Adipocyte (in vitro differentiated cells): Measurements from ENCODE around the gene PLXNA1.

Experiments
- DNase-seq: peaks from one replicate; pipeline ENCODE4 v3.0.0-alpha.2; 2015; ENCODE audit warnings: low read depth
- H3K27me3 ChIP-seq: replicated peaks from 2 replicates; pipeline ENCODE4 v1.7.0; 2013; ENCODE audit warnings: mild to moderate bottlenecking, low read length, moderate library complexity; ENCODE audit not compliant: control insufficient read depth, insufficient read depth
- H3K36me3 ChIP-seq: 2 replicates; pipeline ENCODE4 v1.7.0; 2013; ENCODE audit warnings: low read length, mild to moderate bottlenecking, moderate library complexity; ENCODE audit not compliant: control insufficient read depth, insufficient read depth, severe bottlenecking
- H3K4me1 ChIP-seq: 2 replicates; pipeline ENCODE4 v1.7.0; 2013; ENCODE audit warnings: mild to moderate bottlenecking, low read length, moderate library complexity; ENCODE audit not compliant: control insufficient read depth, insufficient read depth
- H3K4me3 ChIP-seq: 2 replicates; pipeline ENCODE4 v1.7.0; 2013; ENCODE audit warnings: mild to moderate bottlenecking, low read length, moderate library complexity
- H3K9ac ChIP-seq: 2 replicates; pipeline ENCODE4 v1.7.0; 2013; ENCODE audit warnings: mild to moderate bottlenecking, low read length, moderate library complexity
- H3K9me3 ChIP-seq: 2 replicates; pipeline ENCODE4 v1.7.0; 2013; ENCODE audit warnings: mild to moderate bottlenecking, low read length, moderate library complexity; ENCODE audit not compliant: control insufficient read depth

The PLXNA1 gene

DNA sequence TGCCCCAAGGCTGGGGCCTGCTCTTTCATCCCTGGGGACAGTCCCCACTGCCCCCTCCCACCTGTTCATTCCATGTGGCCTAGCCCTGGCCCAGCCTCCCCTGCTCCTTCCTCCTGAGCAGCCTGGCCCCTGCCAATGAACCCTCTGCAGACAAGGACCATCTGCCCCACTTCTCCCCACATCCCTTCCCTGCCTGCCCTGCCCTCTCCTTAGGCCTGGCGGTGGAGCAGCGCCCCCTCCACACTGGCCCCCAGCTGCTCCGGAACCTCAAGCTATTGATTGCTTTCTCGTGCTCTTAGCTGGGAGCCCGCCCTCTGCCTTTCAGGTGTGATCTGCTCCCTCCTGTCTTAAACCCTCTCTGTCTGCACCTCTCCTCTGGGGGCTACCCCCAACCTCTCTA lies 8.0 kb downstream of the PLXNA1 start:
- H3K27me3 ChIP-seq = no peaks in the 10 kb centered on the region
- no peak overlapping the region for H3K9ac ChIP-seq
- no peaks in the 10 kb centered on the region for H3K9me3 ChIP-seq
- H3K36me3 ChIP-seq = peaks cover 33% of the 10 kb centered on the region
- DNase-seq = no peak
- no peak overlapping the region for H3K4me3 ChIP-seq
- H3K4me1 ChIP-seq = peaks cover 21% of the 10 kb centered on the region

GRCh38 chr3:126991366-126992200 lies 8.7 kb downstream of the PLXNA1 start:
- no peaks in the 10 kb centered on the region for H3K27me3 ChIP-seq
- peaks cover 33% of the 10 kb centered on the region for H3K36me3 ChIP-seq
- H3K9ac ChIP-seq = no peak overlapping the region
- H3K9me3 ChIP-seq = no peaks in the 10 kb centered on the region
- H3K4me1 ChIP-seq = peaks cover 20% of the 10 kb centered on the region
- H3K4me3 ChIP-seq = no peak overlapping the region
- no peak for DNase-seq

GRCh38 chr3:126992216-126992615 lies 9.3 kb downstream of the PLXNA1 start:
- H3K27me3 ChIP-seq = no peaks in the 10 kb centered on the region
- DNase-seq = no peak
- H3K9ac ChIP-seq = no peak overlapping the region
- H3K9me3 ChIP-seq = no peaks in the 10 kb centered on the region
- H3K4me3 ChIP-seq = no peak overlapping the region
- peaks cover 33% of the 10 kb centered on the region for H3K36me3 ChIP-seq
- peaks cover 20% of the 10 kb centered on the region for H3K4me1 ChIP-seq

- H3K4me1 ChIP-seq = peaks cover 20% of the 10 kb centered on the region
- H3K4me3 ChIP-seq = no peak overlapping the region
- DNase-seq = no peak
- H3K9me3 ChIP-seq = no peaks in the 10 kb centered on the region
- H3K36me3 ChIP-seq = peaks cover 33% of the 10 kb centered on the region
- no peaks in the 10 kb centered on the region for H3K27me3 ChIP-seq
- no peak overlapping the region for H3K9ac ChIP-seq
Observed at GRCh38 chr3:126992776-126993175, 9.9 kb downstream of the PLXNA1 start.

GRCh38 chr3:126993436-126993835 lies 10.5 kb downstream of the PLXNA1 start:
- Histone ChIP-seq H3K4me3 (no peak overlapping the region), H3K9ac (no peak overlapping the region), H3K36me3 (peaks cover 33% of the 10 kb centered on the region), H3K27me3 (no peaks in the 10 kb centered on the region), H3K4me1 (peaks cover 20% of the 10 kb centered on the region), H3K9me3 (no peaks in the 10 kb centered on the region)
- no peak for DNase-seq

- DNase-seq = no peak
- H3K9ac ChIP-seq = peak overlapping the region; percentile 73
- H3K36me3 ChIP-seq = peaks cover 20% of the 10 kb centered on the region
- H3K27me3 ChIP-seq = no peaks in the 10 kb centered on the region
- no peaks in the 10 kb centered on the region for H3K9me3 ChIP-seq
- no peak overlapping the region for H3K4me3 ChIP-seq
- H3K4me1 ChIP-seq = peaks cover 20% of the 10 kb centered on the region
Observed at GRCh38 chr3:126994661-126995245, 11.8 kb downstream of the PLXNA1 start.

DNA sequence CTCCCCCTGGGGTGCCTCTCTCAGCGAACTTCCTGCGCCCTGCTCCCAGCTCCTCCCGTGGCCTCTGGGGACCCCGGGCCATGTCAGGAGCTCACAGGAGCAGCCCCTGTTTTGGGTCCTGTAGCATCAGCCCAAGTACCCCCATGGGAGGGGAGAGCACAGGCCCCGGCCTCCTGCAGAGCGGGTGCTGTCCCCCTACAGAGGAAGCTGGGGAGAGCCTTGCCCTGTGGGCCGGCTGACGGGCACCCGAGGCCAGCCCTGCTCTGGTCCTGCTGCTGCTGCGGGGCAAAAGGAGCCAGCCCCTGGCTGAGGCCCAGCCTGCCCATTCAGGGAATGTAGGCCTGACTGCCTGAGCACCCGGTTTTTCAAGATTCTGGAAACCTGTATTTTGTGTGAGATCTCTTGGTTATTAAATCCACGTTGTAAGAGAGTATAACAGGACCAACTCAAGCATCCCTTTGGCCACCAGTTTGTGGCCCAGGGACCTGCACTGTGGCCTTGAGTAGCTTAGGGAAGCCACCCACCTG lies 12.4 kb downstream of the PLXNA1 start:
- no peak overlapping the region for H3K9ac ChIP-seq
- DNase-seq = no peak
- peaks cover 14% of the 10 kb centered on the region for H3K36me3 ChIP-seq
- no peaks in the 10 kb centered on the region for H3K27me3 ChIP-seq
- no peaks in the 10 kb centered on the region for H3K9me3 ChIP-seq
- no peak overlapping the region for H3K4me3 ChIP-seq
- peaks cover 20% of the 10 kb centered on the region for H3K4me1 ChIP-seq

- Histone ChIP-seq H3K9me3 (no peaks in the 10 kb centered on the region), H3K4me3 (no peak overlapping the region), H3K9ac (no peak overlapping the region), H3K4me1 (peaks cover 20% of the 10 kb centered on the region), H3K36me3 (peaks cover 7% of the 10 kb centered on the region), H3K27me3 (no peaks in the 10 kb centered on the region)
- DNase-seq = no peak
Observed at GRCh38 chr3:126995926-126996512, 13.1 kb downstream of the PLXNA1 start.

- Histone ChIP-seq H3K9me3 (no peaks in the 10 kb centered on the region), H3K9ac (no peak overlapping the region), H3K36me3 (peaks cover 5% of the 10 kb centered on the region), H3K4me1 (peaks cover 26% of the 10 kb centered on the region), H3K4me3 (no peak overlapping the region), H3K27me3 (no peaks in the 10 kb centered on the region)
- peak; percentile 54 for DNase-seq
Observed at GRCh38 chr3:126996905-126997304, 14.0 kb downstream of the PLXNA1 start.

DNA sequence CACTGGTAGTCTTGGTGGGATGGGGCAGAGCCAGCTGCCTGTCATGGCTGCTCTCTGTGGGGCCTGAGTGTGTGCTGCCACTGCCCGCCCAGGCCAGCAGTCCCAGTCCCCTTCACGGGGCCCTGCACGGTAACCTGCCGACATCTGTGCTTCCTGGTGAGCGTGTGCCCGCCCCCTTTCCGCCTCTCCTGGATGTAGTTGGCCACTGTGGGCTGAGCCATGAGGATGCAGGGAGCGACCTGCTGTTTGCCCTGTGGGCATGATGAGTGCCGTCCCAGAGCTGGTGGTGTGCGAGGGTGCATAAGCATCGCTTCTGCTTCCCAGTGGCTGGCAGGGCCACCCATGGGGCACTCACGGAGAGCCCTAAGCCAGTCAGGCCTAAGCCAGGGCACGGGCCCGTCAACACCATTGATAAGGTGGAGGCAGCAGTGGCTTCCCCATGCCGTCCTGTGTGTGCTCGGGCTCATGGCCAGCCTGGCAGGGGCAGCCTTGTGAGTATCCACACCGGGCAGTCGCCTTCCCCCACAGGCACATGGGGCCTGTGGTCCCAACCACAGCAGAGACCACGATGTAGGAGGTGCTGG lies 14.6 kb downstream of the PLXNA1 start:
- no peak overlapping the region for H3K9ac ChIP-seq
- no peaks in the 10 kb centered on the region for H3K27me3 ChIP-seq
- no peak for DNase-seq
- no peaks in the 10 kb centered on the region for H3K9me3 ChIP-seq
- peaks cover 29% of the 10 kb centered on the region for H3K4me1 ChIP-seq
- no peak overlapping the region for H3K4me3 ChIP-seq
- peaks cover 5% of the 10 kb centered on the region for H3K36me3 ChIP-seq

GRCh38 chr3:126998320-126998719 lies 15.4 kb downstream of the PLXNA1 start:
- Histone ChIP-seq H3K9ac (no peak overlapping the region), H3K4me3 (no peak overlapping the region), H3K27me3 (no peaks in the 10 kb centered on the region), H3K36me3 (peaks cover 5% of the 10 kb centered on the region), H3K9me3 (no peaks in the 10 kb centered on the region), H3K4me1 (peaks cover 35% of the 10 kb centered on the region)
- DNase-seq = no peak
